Sigmoid colon (tissue), 4 donors: ENCODE results near the gene GBGT1.
A peak's percentile ranks its signal among the peaks of the same experiment; 100 is the strongest.

ENCODE experiments used
- POLR2A ChIP-seq, 2 donors: fragments of 450-650 bp; IDR thresholded peaks; one replicate each; pipeline ENCODE4 v1.6.1; 2016; ENCODE audit warnings: antibody characterized with exemption in 2 of 2, mild to moderate bottlenecking in 2 of 2, moderate library complexity in 2 of 2
- POLR2AphosphoS5 ChIP-seq, 4 donors: sonication (generic); formaldehyde crosslinking; IDR thresholded peaks; one replicate each; pipeline ENCODE4 v1.6.1; 2017; ENCODE audit warnings: antibody characterized with exemption in 4 of 4
- TF ChIP-seq, protein P1 (sequence below), 4 experiments: fragments of 450-650 bp in 3 of 4; fragments of 200-600 bp in 1 of 4; IDR thresholded peaks; one replicate each; pipeline ENCODE4 v1.5.1; 2016 to 2019; ENCODE audit warnings: antibody characterized with exemption in 4 of 4, mild to moderate bottlenecking in 3 of 4, moderate library complexity in 2 of 4

DNA sequence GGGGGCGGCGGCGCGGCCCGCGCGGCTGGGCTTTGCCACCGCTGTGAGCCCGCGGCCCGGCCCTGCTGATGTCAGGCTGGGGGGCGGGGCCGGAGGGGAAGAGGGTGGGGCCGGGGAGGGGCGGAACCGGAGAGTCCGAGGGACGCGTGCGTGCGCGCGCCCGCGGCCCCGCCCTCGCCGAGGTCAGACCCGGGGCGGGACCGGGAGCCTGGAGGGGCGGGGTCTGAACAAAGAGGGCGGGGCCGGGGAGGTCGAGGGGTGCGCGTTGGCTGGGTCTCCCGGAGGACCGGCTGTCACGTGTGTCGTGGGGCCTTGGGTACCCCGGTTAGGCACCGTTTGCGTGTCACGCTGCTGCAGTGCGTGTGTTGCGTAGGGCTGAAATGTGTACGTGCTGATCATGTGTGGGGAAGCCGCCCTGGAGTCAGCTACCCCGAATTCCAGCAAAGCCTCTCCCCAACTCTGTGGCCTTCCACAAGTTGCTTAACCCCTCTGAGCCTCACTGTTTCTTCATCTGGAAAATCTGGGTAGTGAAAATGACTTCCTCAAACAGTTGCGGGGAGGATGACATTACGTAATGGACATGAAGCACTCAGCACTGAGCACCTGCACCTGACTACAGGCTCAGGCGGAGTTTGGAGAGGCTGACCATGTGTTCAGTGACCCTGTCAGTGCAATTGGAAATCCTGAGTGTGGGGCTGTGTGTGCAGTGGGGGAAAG is 42.4 kb downstream of the GBGT1 start, which contains the start of gene RALGDS:
- TF ChIP-seq, protein P1, sequence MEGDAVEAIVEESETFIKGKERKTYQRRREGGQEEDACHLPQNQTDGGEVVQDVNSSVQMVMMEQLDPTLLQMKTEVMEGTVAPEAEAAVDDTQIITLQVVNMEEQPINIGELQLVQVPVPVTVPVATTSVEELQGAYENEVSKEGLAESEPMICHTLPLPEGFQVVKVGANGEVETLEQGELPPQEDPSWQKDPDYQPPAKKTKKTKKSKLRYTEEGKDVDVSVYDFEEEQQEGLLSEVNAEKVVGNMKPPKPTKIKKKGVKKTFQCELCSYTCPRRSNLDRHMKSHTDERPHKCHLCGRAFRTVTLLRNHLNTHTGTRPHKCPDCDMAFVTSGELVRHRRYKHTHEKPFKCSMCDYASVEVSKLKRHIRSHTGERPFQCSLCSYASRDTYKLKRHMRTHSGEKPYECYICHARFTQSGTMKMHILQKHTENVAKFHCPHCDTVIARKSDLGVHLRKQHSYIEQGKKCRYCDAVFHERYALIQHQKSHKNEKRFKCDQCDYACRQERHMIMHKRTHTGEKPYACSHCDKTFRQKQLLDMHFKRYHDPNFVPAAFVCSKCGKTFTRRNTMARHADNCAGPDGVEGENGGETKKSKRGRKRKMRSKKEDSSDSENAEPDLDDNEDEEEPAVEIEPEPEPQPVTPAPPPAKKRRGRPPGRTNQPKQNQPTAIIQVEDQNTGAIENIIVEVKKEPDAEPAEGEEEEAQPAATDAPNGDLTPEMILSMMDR (IDR thresholded peaks at IDR 0.05): no peak
- TF ChIP-seq POLR2AphosphoS5 (IDR thresholded peaks at IDR 0.05) (peak in 3 of 4 donors; percentile 20 to 53 (median 43)), POLR2A (IDR thresholded peaks at IDR 0.05) (no peak)
